ENCODE measurements around the gene SLC3A2.
"Not testable (repeated sequence)": the region's sequence is repeated elsewhere in the genome, so short reads cannot be mapped to it uniquely, and the experiment has no call there.

DNA sequence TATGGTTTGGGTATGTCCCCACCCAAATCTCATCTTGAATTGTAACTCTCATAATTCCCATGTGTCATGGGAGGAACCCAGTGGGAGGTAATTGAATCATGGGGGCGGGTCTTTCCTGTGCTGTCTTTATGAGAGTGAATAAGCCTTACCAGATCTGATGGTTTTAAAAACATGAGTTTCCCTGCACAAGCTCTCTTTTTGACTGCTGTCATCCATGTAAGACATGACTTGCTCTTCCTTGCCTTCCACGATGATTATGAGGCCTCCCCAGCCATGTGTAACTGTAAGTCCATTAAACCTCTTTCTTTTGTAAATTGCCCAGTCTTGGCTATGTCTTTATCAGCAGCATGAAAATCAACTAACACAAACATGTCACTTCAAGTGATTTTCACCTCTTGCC lies 56.8 kb downstream of the SLC3A2 start:
- TF ChIP-seq, protein P1, sequence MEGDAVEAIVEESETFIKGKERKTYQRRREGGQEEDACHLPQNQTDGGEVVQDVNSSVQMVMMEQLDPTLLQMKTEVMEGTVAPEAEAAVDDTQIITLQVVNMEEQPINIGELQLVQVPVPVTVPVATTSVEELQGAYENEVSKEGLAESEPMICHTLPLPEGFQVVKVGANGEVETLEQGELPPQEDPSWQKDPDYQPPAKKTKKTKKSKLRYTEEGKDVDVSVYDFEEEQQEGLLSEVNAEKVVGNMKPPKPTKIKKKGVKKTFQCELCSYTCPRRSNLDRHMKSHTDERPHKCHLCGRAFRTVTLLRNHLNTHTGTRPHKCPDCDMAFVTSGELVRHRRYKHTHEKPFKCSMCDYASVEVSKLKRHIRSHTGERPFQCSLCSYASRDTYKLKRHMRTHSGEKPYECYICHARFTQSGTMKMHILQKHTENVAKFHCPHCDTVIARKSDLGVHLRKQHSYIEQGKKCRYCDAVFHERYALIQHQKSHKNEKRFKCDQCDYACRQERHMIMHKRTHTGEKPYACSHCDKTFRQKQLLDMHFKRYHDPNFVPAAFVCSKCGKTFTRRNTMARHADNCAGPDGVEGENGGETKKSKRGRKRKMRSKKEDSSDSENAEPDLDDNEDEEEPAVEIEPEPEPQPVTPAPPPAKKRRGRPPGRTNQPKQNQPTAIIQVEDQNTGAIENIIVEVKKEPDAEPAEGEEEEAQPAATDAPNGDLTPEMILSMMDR (IDR thresholded peaks at IDR 0.05): not testable (repeated sequence)
- not testable (repeated sequence) for TF ChIP-seq POLR2A (IDR thresholded peaks at IDR 0.05)
